ENCODE data around the gene PDK1.
"Not testable (repeated sequence)": the region's sequence is repeated elsewhere in the genome, so short reads cannot be mapped to it uniquely, and the experiment has no call there.

The PDK1 gene

DNA sequence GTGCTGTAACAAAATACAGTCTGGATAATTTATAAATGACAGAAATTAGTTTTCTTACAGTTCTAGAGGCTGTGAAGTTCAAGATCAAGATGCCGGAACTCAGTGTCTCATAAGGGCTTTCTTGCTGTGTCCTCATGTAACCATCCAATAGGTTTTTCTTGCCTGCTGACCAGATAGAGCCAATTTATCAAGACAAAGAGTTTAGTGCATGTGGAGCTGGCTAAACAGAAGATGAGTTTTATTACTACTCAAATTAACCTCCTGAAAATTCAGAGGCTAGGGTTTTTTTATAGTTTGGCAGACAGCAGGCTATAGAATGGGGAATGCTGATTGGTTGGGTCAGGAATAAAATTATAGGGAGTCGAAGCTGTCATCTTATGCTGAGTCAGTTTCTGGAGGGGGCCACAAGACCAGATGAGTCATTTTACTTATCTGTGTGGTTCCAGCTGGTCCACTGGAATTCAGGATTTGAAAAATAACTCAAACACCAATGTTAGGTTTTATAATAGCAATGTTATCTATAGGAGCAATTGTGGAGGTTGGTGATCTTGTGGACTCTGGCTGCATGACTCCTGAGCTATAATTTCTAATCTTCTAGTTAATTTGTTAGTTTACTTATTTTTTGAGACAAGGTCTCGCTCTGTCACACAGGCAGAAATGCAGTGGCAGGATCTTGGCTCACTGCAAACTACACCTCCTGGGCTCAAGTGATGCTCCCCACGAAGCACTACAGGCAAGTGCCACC, 3.2 kb upstream of the PDK1 start:
- DNase-seq: no peak

DNA sequence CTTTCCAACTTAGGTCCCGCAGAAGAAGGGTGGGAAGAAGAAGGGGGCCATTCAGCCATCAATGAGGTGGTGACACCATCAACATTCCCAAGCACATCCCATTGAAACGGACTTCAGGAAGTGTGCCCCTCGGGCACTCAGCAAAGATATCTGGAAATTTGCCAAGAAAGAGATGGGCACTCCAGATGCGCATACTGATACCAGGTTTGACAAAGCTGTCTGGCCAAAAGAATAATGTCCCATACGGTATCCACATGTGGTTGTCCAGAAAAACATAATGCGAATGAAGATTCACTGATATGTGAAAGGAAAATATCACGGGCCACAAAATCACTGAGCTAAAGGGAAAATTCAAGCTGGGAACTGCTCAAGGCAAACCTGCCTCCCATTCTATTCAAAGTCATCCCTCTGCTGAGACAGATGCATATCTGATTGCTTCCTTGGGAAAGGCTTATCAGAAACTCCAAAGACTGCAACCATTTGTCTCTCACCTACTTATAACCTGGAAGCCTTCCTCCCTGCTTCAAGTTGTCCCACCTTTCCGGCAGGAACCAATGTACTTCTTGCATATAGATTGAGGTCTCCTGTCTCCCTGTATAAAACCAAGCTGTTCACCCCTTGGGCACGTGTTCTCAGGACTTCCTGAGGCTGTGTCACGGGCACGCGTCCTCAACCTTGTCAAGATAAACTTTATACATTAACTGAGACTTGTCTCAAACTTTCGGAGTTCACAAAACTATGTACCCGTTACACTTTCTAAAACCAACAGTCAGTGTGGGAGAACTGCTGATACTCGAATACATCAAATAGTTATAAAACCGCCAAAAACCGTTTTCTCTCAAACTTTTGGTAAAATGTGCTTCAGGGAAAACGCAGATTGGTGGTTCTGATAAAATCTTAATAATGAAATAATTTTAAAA, 1.3 kb upstream of the PDK1 start:
- no peak for DNase-seq

DNA sequence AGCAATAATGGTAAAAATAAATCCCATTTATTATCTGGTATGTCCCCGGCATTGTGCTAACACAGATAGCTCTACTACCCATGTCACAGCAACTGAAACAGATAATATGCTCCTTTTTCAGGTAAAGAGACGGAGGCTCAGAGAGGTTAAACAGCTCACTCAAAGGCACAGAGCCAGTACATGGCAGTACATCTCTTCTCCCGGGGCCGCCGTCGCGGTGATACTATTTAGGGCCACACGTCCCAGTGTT, 693 bp upstream of the PDK1 start:
- DNase-seq: no peak

DNA sequence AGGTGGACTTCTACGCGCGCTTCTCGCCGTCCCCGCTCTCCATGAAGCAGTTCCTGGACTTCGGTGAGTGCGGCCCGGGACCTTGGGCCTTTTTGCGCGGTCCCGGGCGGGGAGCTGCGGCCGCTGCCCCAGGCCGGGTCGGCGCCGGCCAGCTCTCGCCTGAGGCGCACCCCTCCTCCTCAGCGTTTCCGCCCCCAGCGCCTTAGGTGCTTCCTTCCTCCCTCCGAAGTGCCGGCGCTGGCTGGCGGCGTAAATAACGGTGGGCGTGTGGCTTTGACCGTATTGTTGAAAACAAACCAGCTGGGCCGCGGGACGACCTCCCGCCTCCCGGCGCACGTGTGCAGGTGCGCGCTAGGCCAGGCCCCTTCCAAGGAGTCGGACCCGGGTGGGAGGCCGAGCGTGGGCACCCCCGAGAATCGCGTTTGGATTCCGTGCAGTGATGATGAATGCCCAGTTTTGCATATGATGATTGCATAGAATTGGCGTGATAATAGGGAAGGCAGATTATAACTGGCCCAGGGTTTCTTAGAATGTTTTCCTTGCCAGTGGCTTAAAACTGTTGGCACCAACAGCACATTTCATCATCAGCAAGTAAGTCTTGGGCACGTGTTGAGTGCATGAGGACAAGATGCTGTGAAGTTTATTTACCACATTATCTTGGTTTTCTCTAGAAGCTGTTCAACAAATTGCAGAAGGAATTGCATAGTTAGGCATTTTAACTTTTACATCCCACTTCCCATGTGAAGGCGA, 569 bp downstream of the PDK1 start:
- DNase-seq: peak; percentile 20

DNA sequence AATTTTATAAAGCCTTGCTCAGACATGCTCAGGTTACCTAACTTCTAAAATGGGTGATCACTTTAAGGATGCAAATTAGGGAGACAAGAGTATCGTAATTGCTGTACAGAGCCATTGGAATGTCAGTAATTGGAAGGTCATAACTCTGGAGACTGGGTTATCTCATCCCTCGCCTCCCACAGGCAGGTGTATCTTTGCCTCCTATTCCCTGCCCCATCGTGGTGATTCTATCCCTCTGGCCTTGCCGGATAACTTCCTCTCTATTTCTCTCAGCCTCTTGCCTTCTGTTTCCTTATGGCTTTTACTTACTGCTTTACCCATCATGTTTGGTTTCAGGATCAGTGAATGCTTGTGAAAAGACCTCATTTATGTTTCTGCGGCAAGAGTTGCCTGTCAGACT, 2.5 kb downstream of the PDK1 start:
- DNase-seq: no peak

DNA sequence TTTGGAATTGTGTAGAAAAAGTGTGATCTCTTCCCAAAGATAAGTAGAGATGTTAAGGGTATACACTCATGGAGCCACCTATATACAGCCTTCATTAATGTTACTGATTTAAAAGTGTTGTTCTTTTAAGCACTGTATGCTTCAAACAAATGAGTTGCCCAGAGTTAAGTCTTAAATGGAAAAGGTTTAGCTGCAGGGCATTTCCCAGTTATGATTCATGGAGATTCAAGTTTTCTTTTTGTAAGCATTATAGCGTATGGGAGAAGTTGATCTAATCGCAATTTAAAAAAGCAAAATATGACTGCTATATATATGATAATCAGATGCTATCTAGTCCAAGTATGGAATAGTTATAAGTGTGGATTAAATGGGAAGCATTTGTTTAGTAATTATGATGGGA, 4.8 kb downstream of the PDK1 start:
- DNase-seq: no peak

DNA sequence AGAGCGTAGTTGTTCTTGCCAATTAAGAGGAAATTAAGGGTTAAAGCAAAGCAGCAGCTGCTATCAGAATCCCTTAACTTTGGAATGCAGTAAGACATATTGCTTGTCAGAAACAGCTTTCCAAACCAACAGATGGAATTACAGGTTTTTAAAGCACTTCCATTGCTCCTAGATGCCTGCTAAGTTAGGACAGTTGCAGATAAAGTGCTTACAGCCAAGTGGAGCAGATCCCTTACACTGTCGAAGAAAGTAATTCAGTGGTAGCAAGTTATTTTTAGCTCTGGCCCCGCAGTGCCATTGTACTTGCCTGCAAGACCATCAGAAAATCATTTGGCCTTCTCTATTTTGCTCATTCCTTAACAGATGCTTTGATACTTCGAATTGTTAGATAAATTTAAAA, 5.4 kb downstream of the PDK1 start:
- no peak for DNase-seq

DNA sequence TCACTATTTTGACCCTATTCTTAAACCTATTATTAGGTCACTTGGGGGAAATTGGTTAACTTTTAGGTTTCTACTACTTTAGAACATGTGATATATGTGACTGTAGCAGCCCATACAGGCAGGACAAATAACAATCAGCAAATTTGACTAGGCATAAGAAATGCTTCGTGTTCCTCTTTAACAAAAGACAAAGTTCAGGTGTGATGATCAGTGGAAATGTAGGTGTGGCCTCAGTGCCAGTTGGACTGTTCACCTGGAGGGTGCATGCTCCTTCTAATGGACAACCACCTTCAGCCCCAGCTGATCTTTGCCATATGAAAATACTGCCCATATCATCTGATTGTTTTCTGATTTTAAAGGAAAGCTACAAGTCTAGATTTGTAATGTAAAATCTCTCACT, 6.4 kb downstream of the PDK1 start:
- no peak for DNase-seq

DNA sequence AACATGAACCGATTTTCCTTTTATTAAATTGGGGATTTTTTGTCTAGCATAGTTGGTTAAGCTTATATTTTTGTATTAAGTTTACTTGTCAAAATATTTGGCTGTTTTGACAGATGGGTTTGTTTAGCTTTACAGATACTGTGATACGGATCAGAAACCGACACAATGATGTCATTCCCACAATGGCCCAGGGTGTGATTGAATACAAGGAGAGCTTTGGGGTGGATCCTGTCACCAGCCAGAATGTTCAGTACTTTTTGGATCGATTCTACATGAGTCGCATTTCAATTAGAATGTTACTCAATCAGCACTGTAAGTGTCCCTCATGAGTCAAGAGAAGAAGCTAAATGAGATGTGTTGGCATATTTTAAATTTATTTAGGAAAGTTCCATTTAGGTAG, 8.5 kb downstream of the PDK1 start:
- no peak for DNase-seq

DNA sequence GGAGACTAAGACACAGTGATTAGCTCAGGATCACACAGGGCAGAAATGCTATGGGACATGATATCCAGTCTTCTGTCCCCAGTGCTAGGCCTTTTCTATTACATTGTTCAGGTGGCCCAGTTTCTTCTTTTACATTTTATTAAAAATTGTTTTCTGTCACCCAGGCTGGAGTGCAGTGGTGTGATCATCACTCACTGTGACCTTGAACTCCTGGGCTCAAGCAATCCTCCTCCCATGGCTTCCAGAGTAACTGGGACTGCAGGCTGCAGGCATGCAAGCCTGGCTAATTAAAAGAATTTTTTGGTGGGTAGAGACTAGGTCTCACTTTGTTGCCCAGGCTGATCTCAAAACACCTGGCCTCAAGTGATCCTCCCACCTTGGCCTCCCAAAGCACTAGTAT, 15.4 kb downstream of the PDK1 start:
- no peak for DNase-seq

DNA sequence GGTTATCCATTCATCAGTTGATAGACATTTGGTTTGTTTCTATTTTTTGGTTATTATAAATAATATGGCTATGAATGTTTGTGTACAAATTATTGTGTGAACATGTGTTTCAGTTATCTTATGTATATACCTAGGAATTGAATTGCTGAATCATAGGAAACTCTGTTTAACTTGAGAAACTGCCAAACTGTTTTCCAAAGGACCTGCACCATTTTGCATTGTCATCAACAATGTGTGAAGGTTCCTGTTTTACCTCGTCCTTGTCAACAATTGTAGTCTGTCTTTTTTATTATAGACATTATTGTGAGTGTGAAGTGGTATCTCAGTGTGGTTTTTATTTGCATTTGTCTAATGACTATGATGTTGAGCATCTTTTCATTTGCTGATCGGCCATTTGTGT, 17.1 kb downstream of the PDK1 start:
- no peak for DNase-seq

DNA sequence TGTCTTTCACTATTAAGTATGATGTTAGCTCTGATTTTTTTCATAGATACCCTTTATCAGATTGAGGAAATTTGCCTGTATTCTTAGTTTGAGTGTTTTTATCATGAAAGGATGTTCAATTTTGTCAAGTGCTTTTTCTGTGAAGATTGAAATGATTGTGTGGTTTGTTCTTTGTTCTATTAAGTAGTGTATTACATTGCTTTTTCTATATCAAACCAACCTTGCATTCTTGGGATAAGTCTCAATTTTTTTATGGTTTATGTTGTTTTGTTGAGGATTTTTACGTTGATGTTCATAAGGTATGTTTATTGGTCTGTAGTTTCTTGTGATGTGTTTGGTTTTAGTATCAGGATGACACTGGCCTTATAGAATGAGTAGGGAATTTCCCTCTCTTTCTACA, 19.1 kb downstream of the PDK1 start:
- DNase-seq: no peak

DNA sequence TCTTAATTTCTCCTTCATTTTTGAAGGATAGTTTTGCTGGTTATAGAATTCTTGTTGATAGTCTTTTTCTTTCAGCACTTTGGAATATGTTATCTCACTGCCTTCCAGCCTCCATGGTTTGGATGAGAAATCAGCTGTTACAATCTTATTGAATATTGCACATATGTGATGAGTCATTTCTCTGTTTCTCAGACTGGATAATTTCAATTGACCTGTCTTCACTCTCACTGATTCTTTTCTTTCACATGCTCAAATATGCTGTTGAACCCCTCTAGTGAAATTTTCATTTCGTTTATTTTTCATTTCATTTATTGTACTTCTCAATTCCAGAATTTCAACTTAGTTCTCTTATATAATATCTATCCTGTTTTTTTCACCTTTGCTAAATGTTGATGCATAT, 22.2 kb downstream of the PDK1 start:
- no peak for DNase-seq

DNA sequence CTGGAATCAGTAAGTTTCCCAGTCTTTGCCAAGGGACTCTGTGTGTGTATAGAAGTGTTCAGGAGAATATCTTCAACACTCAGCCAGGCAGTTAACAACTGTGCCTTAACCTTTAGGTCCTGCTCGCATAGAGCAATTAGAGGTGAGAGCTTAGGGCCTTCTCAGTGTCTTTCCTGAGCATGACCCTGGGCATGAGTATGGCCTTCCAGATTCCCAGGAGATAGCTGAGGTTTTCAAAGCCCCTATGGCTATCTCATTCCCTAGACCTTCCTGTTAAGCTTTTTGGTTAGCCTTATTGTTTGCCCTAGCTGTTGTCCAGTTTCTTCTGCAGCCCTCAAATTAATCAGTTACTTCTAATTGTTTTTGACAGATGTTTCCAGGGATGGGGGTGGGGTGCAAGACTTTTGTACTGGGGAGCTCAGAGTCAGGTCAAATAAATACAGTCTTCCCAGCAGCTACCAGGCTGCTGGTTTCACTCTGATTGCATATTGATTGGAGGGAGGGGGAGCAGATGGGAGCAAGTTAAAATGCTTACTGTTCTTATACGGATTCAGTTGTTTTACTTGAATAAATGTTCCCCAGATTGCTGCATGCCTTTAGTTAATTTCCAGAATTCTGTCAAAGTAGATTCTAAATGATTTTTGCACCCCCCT, 23.1 kb downstream of the PDK1 start:
- no peak for DNase-seq

DNA sequence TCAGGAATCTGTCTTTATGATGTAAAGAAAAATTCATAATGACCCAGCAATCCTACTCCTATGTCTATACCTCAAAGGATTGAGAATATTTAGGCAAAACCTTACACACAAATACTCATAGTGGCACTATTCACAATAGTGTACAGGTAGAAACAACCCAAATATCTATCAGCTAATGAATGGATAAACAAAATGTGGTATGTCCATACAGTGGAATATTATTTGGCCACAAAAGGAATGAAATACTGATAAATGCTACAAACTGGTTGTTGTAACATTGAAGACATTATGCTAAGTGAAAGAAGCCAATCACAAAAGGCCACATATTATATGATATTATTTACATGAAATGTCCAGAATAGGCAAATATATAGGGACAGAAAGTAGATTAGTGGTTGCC, 24.7 kb downstream of the PDK1 start:
- DNase-seq: no peak

DNA sequence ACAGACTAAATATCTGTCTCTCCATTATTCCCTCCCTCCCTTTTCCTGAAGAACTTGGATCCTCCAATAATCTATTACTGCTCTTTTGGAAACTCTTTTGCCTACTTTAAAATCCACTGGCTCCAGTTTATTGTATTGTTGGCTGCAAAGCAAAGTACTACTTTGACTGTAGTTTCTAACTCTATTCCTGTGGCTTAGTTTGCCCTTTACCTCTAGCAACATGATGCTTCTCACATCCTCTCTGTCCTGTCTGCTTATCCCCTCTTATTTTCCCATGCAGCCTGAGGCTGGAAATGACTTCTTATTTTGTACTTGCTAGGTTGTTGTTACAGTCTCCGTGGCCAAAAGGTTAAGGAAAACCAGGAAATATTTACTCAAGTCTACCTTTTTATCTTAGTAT, 26.8 kb downstream of the PDK1 start:
- no peak for DNase-seq

DNA sequence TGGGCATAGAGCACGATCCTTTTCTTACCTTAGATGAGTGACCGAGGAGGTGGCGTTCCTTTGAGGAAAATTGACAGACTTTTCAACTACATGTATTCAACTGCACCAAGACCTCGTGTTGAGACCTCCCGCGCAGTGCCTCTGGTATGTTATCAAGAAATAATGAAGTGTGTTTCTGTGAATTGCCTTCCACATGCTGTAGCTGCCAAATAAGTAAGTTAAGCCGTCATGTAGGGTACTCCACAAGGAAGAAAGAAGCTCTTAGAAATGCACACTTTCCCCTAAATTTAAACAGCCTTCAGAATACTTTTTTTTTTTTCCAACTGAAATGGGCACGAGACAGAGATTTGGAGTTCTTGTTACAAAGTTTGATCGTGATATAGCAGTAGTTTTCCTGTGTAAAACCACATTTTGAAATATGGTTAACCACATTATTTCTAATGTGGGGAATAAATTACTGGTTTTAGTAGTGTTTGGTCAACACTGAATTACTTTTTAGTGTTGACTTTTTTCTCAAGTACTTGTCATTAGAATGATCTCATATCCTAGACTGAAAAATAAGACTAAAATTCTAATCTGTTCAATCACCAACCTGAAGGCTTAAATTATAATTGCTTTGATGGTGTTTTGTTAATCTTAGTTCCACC, 30.5 kb downstream of the PDK1 start:
- no peak for DNase-seq

DNA sequence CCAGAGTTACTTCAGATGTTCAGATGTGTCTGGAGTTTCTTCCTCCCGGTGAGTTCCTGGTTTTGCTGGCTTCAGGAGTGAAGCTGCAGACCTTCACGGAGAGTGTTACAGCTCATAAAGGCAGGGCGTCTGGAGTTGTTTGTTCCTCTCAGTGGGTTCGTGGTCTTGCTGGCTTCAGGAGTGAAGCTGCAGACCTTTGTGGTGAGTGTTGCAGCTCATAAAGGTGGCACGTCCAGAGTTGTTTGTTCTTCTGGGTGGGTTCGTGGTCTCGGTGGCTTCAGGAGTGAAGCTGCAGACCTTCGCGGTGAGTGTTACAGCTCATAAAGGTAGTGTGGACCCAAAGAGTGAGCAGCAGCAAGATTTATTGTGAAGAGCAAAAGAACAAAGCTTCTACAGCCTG, 31.3 kb downstream of the PDK1 start:
- DNase-seq: not testable (repeated sequence)

DNA sequence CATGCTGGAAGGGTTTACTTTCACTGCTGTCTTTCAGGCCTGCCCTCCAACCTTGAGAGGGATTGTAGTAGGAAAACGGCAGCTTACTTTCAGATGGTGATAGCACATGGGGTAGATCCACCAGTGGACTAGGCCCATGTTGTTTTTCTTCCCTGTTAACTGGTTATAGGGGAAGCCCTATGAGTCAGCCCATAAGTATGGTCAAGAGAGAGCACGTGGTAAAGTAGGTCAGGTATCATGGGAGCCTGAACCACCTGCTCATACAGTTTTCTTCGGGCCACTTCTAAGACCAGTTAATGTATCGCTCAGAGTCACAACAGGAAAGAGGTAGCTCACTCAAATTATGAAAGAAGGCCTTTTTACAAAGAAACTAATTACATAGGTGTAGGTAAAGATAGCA, 33.0 kb downstream of the PDK1 start:
- no peak for DNase-seq

DNA sequence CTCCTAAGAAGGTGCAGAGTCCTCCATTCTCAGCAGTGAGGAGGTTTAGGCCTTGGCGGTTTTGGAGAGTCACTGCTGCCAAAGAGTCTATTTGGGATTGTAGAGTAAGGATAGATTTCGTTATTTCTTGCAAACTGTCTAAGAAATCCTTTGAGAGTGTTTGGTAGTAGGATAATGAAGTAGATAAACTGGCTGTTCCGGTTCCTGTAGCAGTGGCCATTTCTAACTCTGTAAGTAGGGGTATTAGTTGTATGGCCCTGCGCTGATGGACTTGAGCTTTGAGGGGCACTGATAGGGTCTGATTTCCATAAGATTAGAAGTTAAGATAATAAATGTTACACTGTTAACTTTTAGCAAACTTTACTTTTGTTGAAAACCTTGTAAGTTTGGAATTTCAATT, 35.5 kb downstream of the PDK1 start:
- not testable (repeated sequence) for DNase-seq

DNA sequence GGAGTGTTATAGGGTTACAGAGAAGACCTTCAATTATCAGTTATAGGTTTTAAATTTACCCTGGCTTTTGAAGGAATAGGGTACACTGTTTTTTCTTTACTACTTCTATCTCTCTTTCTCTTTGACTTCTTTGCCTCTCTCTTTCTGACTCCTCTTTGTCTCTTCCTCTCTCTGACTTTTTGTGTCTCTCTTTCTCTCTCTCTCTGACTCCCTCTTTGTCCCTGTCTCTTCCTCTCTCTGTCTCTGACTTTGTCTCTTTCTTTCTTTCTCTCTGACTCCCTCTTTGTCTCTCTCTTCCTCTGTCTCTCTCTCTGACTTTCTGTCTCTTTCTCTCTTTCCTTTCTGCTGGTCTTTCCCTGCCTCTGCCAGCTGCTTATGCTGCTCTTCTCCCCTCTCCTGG, 36.3 kb downstream of the PDK1 start:
- not testable (repeated sequence) for DNase-seq

DNA sequence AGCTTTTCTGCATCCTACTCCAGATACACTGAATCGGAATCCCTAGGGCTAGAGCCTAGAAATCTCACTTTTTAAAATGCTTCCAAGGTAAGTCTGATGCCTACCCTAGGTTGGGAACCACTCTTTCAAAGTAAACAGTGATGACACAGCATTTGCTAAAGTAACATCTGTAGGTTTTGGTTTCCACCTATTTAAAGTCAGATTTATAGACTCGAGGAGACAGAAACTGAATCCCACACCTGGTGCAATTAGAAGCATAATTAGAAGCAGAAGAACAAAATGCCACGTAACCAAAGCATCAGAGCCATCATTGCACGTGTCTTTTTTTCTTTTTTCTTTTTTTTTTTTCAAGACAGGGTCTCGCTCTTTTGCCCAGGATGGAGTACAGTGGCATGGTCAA, 40.9 kb downstream of the PDK1 start:
- no peak for DNase-seq

Measured in GOT3 (cell line).